Measurements from ENCODE around the gene KCNMB2. TPM values are rescaled to one million over a fixed set of nuclear protein-coding genes. Genes with fewer than 3 reads are reported as not detected.

The KCNMB2 gene
- polyA plus RNA-seq, 1 experiment: not detected

DNA sequence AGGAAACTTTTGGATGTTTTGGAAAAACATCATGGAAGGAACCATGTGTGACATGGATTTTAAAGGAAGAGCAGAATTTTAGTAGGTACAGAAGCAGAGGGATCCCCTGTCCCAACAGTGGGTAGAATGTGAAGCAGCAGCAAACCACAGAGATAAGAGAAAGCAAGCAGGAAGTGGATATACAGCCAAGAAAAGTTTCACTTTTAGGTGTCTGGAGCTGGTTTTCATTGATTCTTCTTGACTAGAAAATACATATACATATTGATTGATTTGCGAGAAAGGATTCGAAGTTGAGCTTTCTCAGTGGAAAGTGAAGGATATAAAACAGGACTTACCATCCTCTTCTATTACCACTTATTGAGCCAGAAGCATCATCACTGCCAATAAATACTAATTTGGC lies 133.5 kb downstream of the KCNMB2 start:
- Histone ChIP-seq H3K4me3 (ENCODE audit: low read depth, low read length) (no peak overlapping the region), H3K27me3 (ENCODE audit: control insufficient read depth, insufficient read depth, low read length) (no peaks in the 10 kb centered on the region), H3K36me3 (ENCODE audit: control insufficient read depth, insufficient read depth, low read length) (no peaks in the 10 kb centered on the region)
- TF ChIP-seq, protein P1, sequence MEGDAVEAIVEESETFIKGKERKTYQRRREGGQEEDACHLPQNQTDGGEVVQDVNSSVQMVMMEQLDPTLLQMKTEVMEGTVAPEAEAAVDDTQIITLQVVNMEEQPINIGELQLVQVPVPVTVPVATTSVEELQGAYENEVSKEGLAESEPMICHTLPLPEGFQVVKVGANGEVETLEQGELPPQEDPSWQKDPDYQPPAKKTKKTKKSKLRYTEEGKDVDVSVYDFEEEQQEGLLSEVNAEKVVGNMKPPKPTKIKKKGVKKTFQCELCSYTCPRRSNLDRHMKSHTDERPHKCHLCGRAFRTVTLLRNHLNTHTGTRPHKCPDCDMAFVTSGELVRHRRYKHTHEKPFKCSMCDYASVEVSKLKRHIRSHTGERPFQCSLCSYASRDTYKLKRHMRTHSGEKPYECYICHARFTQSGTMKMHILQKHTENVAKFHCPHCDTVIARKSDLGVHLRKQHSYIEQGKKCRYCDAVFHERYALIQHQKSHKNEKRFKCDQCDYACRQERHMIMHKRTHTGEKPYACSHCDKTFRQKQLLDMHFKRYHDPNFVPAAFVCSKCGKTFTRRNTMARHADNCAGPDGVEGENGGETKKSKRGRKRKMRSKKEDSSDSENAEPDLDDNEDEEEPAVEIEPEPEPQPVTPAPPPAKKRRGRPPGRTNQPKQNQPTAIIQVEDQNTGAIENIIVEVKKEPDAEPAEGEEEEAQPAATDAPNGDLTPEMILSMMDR (IDR thresholded peaks at IDR 0.05; ENCODE audit: insufficient read depth, low read depth, low read length): no peak
- POLR2A ChIA-PET: no interaction called here
- no peak for DNase-seq (ENCODE audit: low read depth)
- CTCF ChIA-PET: no interaction called here

DNA sequence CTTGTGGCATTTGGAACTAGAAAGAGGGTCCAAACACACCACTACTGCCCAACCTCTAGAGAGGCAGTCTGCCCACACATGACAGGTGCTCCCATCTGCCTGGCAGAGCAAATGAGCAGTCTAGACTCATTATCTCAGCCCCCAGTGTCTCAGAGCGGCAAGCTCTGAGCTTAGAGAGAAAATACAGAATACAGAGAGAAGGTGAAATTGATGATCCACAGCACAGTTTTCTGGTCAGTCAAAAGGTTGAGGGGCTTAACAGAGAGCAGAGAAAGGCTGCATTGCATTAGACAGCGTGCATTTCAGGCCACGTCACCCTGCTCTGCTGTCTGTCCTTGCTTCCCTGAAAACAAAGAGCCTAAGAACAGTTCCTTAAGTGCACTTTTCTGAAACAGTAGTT lies 135.1 kb downstream of the KCNMB2 start:
- TF ChIP-seq, protein P1 (IDR thresholded peaks at IDR 0.05; ENCODE audit: insufficient read depth, low read depth, low read length): no peak
- Histone ChIP-seq H3K4me3 (ENCODE audit: low read depth, low read length) (no peak overlapping the region), H3K36me3 (ENCODE audit: control insufficient read depth, insufficient read depth, low read length) (no peaks in the 10 kb centered on the region), H3K27me3 (ENCODE audit: control insufficient read depth, insufficient read depth, low read length) (no peaks in the 10 kb centered on the region)
- no peak for DNase-seq (ENCODE audit: low read depth)
- ChIA-PET CTCF (interaction anchor here (1.1 kb wide), 1 partner anchor 41 kb away, joined by 3 read pairs; no protein-coding TSS in a partner anchor), POLR2A (no interaction called here)

DNA sequence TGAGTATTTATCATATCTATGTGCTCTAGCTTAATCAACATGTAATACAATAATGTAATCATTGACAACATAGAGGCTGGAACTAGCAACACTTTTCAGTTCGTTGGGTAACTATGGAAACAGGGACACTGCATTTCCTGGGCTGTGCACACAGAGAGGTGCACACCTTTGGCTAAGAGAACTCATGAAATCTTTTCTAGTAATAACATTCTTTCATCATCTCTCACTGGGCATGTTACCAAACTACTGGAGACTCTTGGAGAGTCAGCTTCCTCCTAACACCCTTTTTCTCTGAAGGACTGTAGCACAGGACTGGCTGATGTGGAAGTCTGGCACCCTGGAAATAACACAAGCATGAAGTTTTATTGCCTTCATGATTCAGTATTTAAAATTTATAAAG lies 135.6 kb downstream of the KCNMB2 start:
- no peaks in the 10 kb centered on the region for H3K36me3 ChIP-seq (ENCODE audit: control insufficient read depth, insufficient read depth, low read length)
- no peaks in the 10 kb centered on the region for H3K27me3 ChIP-seq (ENCODE audit: control insufficient read depth, insufficient read depth, low read length)
- peak; percentile 71 for DNase-seq (ENCODE audit: low read depth)
- ChIA-PET POLR2A (no interaction called here), CTCF (interaction anchor here (1.1 kb wide), 1 partner anchor 41 kb away, joined by 3 read pairs; no protein-coding TSS in a partner anchor)
- H3K4me3 ChIP-seq (ENCODE audit: low read depth, low read length): no peak overlapping the region
- TF ChIP-seq, protein P1 (IDR thresholded peaks at IDR 0.05; ENCODE audit: insufficient read depth, low read depth, low read length): no peak

DNA sequence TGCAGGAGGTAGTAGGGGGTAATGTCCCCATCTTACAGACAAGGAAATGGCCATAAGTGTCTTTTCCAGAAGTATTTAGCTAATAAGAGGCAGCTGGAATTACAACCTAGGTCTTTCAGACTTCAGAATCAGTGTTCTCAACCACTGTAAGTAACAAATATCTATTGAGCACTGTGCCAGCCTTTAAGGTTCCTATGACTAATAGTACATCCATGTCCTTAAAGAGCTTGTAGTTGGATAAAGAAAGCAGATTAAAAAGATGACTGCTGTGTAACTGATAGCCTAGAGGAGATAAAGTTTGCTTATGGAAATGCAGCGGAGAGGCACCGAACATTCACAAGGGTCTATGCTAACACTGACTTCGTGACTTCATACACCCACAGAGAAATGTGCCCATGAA lies 136.0 kb downstream of the KCNMB2 start:
- no peak for DNase-seq (ENCODE audit: low read depth)
- CTCF ChIA-PET: interaction anchor here (1.1 kb wide), 1 partner anchor 42 kb away, joined by 3 read pairs; no protein-coding TSS in a partner anchor
- no peak overlapping the region for H3K4me3 ChIP-seq (ENCODE audit: low read depth, low read length)
- no peaks in the 10 kb centered on the region for H3K27me3 ChIP-seq (ENCODE audit: control insufficient read depth, insufficient read depth, low read length)
- POLR2A ChIA-PET: no interaction called here
- no peaks in the 10 kb centered on the region for H3K36me3 ChIP-seq (ENCODE audit: control insufficient read depth, insufficient read depth, low read length)
- TF ChIP-seq, protein P1 (IDR thresholded peaks at IDR 0.05; ENCODE audit: insufficient read depth, low read depth, low read length): no peak

DNA sequence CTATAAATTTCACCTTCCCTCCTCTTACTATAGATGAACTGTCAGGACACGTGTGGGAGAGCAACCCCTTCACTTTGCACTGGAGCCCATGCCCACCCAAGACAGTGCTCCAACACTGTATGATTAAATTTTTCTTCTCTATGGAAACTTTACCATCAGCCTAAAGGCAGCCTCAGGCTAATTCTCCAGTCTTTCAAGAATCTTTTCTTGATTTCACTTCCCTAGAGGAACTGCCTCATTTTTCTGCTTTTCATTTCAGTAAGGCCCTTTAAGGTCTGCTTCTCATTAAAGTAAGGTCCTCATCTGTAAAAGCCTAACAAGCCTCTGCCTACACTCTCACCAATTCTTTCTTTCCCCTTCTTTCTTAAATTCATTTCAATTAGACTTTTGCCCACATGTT lies 137.3 kb downstream of the KCNMB2 start:
- no peak for DNase-seq (ENCODE audit: low read depth)
- TF ChIP-seq, protein P1 (IDR thresholded peaks at IDR 0.05; ENCODE audit: insufficient read depth, low read depth, low read length): no peak
- H3K27me3 ChIP-seq (ENCODE audit: control insufficient read depth, insufficient read depth, low read length): no peaks in the 10 kb centered on the region
- ChIA-PET CTCF (no interaction called here), POLR2A (no interaction called here)
- H3K36me3 ChIP-seq (ENCODE audit: control insufficient read depth, insufficient read depth, low read length): no peaks in the 10 kb centered on the region
- H3K4me3 ChIP-seq (ENCODE audit: low read depth, low read length): no peak overlapping the region
